Measurements from ENCODE around the gene ANO10.

DNA sequence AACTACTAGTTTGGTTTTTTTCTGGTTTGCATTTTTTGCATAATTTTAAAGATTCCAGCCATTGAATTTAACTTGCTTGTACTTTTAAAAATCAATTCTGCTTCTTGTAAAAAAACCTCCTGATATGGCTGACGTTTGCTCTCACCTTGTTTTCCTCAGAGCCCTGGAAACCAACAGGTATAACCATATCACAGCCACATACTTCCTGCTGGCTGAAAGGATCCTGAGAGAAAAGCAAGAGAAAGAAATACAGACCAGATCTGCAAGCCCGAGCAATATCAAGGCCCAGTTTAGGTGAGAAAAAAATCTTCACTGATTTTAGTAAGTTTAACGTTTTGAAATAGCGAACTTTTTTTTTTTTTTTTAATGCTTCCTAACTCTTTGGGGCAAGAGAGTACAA lies 278.6 kb downstream of the ANO10 start:
- TF ChIP-seq CTCF (IDR thresholded peaks at IDR 0.05) (no peak), EP300 (IDR thresholded peaks at IDR 0.05) (no peak), POLR2A (IDR thresholded peaks at IDR 0.05) (no peak)
